GM23248 (cell line): ENCODE measurements around the gene TIAM2. TPM values are rescaled to one million over a fixed set of nuclear protein-coding genes. Genes with fewer than 3 reads are reported as not detected.

ENCODE experiments used
- DNase-seq: peaks from one replicate; pipeline ENCODE4 v3.0.0-alpha.2; 2015
- H2AFZ ChIP-seq: fragments of 200-600 bp; sonication (generic); 2 replicates; pipeline ENCODE4 v1.6.1; 2016; ENCODE audit warnings: antibody characterized with exemption
- H3F3A ChIP-seq: fragments of 200-600 bp; sonication (generic); 2 replicates; pipeline ENCODE4 v1.6.1; 2016; ENCODE audit warnings: mild to moderate bottlenecking, antibody characterized with exemption, mixed run types; ENCODE audit not compliant: insufficient read depth
- H3K27ac ChIP-seq: fragments of 200-600 bp; sonication (generic); 2 replicates; pipeline ENCODE4 v1.5.1; 2016; ENCODE audit warnings: mild to moderate bottlenecking
- H3K27me3 ChIP-seq: fragments of 200-600 bp; sonication (generic); replicated peaks from 2 replicates; pipeline ENCODE4 v1.6.1; 2016; ENCODE audit warnings: mild to moderate bottlenecking; ENCODE audit not compliant: insufficient read depth
- H3K36me3 ChIP-seq: fragments of 200-600 bp; sonication (generic); 2 replicates; pipeline ENCODE4 v1.6.1; 2016; ENCODE audit warnings: low read depth, mild to moderate bottlenecking
- H3K4me1 ChIP-seq: fragments of 200-600 bp; sonication (generic); 2 replicates; pipeline ENCODE4 v1.6.1; 2016; ENCODE audit warnings: mild to moderate bottlenecking; ENCODE audit not compliant: insufficient read depth
- H3K4me2 ChIP-seq: fragments of 200-600 bp; sonication (generic); one replicate; pipeline ENCODE4 v1.6.1; 2016; ENCODE audit warnings: mild to moderate bottlenecking; ENCODE audit not compliant: unreplicated experiment
- H3K4me3 ChIP-seq: fragments of 200-600 bp; sonication (generic); 2 replicates; pipeline ENCODE4 v1.5.1; 2016; ENCODE audit warnings: mild to moderate bottlenecking
- H3K79me2 ChIP-seq: fragments of 200-600 bp; sonication (generic); 2 replicates; pipeline ENCODE4 v1.6.1; 2016; ENCODE audit warnings: mild to moderate bottlenecking; ENCODE audit not compliant: insufficient read depth
- H3K9ac ChIP-seq: fragments of 200-600 bp; sonication (generic); 2 replicates; pipeline ENCODE4 v1.6.1; 2016; ENCODE audit warnings: mild to moderate bottlenecking
- H3K9me2 ChIP-seq: fragments of 200-600 bp; sonication (generic); 2 replicates; pipeline ENCODE4 v1.6.1; 2016; ENCODE audit warnings: mixed run types, mild to moderate bottlenecking, moderate library complexity; ENCODE audit not compliant: insufficient read depth
- H3K9me3 ChIP-seq: fragments of 200-600 bp; sonication (generic); one replicate; pipeline ENCODE4 v1.6.1; 2017; ENCODE audit warnings: low read depth
- H4K20me1 ChIP-seq: fragments of 200-600 bp; sonication (generic); 2 replicates; pipeline ENCODE4 v1.6.0; 2016; ENCODE audit not compliant: insufficient read depth
- EZH2 ChIP-seq: fragments of 200-600 bp; sonication (generic); IDR thresholded peaks from 2 replicates; pipeline ENCODE4 v1.6.1; 2018; ENCODE audit warnings: antibody characterized with exemption, mild to moderate bottlenecking; ENCODE audit not compliant: insufficient read depth, poor library complexity, severe bottlenecking
- EZH2phosphoT487 ChIP-seq: fragments of 200-600 bp; sonication (generic); IDR thresholded peaks from 2 replicates; pipeline ENCODE4 v1.6.1; 2018; ENCODE audit warnings: antibody characterized with exemption, moderate library complexity, mild to moderate bottlenecking, low read depth; ENCODE audit not compliant: insufficient read depth
- WGBS, 2 experiments: methylation state at CpG; one replicate each; pipeline ENCODE4 v1.1.6; 2015 to 2017; ENCODE audit warnings: low lambda C conversion rate in 2 of 2, low coverage in 1 of 2; ENCODE audit errors: missing lambda C conversion rate in 2 of 2; 5-methylcytosine and 5-hydroxymethylcytosine counted together
- in situ Hi-C: fragments of 300-500 bp; cut with MboI; formaldehyde crosslinking; loops from 2 replicates; pipeline ENCODE4 v1.15.0; 2020
- polyA plus RNA-seq: library from polyadenylated mRNA; unstranded; fragments of >200 nt; fragmentation: Nextera tagmentation; extraction: Ambion mirVana; gene quantifications from 2 replicates; pipeline ENCODE4 v1.2.1, GENCODE V29; 2016
- total RNA-seq: library from RNA; depleted of rRNA; stranded (reverse); fragments of >200 nt; shearing (Covaris generic); gene quantifications from 2 replicates; pipeline ENCODE4 v1.2.3, GENCODE V29; 2014

TIAM2 gene
- total and polyA plus RNA-seq, 2 experiments from 2014 or later: 2.4 to 2.6 TPM

DNA sequence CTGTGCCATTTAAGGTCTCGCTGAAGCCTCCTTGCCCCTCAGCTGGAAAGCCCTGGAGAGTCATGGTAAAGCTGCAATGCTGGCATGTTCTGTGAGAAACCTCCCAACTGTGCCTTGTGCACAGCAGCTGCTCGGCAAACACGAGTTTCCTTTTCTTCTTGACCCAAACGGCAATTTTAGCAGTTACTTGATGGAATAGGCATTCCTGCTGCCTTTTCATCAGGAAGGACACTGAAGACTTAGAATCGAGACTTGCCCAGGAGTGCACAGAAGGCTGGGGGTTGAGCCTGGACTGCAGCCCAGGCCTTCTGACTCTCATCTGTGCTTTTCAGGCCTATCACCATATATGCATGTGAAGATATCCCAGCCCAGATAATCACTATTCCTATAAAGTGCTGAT lies 240.0 kb downstream of the TIAM2 start:
- no peaks in the 10 kb centered on the region for H3K4me1 ChIP-seq
- no peaks in the 10 kb centered on the region for H3K36me3 ChIP-seq
- H3F3A ChIP-seq: no peaks in the 10 kb centered on the region
- H3K4me2 ChIP-seq: no peak overlapping the region
- no peaks in the 10 kb centered on the region for H3K79me2 ChIP-seq
- no peak overlapping the region for H3K27ac ChIP-seq
- H3K4me3 ChIP-seq: no peak overlapping the region
- H4K20me1 ChIP-seq: no peaks in the 10 kb centered on the region
- no peak overlapping the region for H3K9ac ChIP-seq
- DNase-seq: no peak
- no peaks in the 10 kb centered on the region for H3K9me2 ChIP-seq
- H2AFZ ChIP-seq: no peak overlapping the region
- WGBS, 2 experiments: 52 to 61% methylated on average over 5 of the region's 5 CpGs
- in situ Hi-C loops: no loop called here
- TF ChIP-seq EZH2 (no peak), EZH2phosphoT487 (no peak)
- H3K27me3 ChIP-seq: no peaks in the 10 kb centered on the region
- no peaks in the 10 kb centered on the region for H3K9me3 ChIP-seq

DNA sequence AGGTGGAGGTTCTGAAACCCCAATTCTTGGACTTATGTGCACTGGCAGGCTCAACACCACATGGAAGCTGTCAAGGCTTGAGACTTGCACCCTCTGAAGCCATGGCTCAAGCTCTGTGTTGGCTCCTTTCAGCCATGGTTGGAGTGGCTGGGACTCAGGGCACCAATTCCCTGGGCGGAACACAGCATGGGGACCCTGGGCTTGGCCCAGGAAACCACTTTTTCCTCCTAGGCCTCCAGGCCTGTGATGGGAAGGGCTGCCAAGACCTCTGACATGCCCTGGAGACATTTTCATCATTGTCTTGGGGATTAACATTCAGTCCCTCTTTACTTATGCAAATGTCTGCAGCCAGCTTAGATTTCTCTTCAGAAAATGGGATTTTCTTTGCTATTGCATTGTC lies 242.5 kb downstream of the TIAM2 start:
- TF ChIP-seq EZH2phosphoT487 (no peak), EZH2 (no peak)
- no peaks in the 10 kb centered on the region for H3F3A ChIP-seq
- WGBS, 2 experiments: 94 to 100% methylated on average over 1 of the region's 1 CpG
- no peak overlapping the region for H3K9ac ChIP-seq
- H3K79me2 ChIP-seq: no peaks in the 10 kb centered on the region
- no peaks in the 10 kb centered on the region for H3K9me3 ChIP-seq
- no peak overlapping the region for H2AFZ ChIP-seq
- no peaks in the 10 kb centered on the region for H3K27me3 ChIP-seq
- no peak for DNase-seq
- no peak overlapping the region for H3K27ac ChIP-seq
- H3K4me2 ChIP-seq: no peak overlapping the region
- no peaks in the 10 kb centered on the region for H3K9me2 ChIP-seq
- no peak overlapping the region for H3K4me3 ChIP-seq
- in situ Hi-C loops: no loop called here
- H3K36me3 ChIP-seq: no peaks in the 10 kb centered on the region
- no peaks in the 10 kb centered on the region for H4K20me1 ChIP-seq
- H3K4me1 ChIP-seq: no peaks in the 10 kb centered on the region

DNA sequence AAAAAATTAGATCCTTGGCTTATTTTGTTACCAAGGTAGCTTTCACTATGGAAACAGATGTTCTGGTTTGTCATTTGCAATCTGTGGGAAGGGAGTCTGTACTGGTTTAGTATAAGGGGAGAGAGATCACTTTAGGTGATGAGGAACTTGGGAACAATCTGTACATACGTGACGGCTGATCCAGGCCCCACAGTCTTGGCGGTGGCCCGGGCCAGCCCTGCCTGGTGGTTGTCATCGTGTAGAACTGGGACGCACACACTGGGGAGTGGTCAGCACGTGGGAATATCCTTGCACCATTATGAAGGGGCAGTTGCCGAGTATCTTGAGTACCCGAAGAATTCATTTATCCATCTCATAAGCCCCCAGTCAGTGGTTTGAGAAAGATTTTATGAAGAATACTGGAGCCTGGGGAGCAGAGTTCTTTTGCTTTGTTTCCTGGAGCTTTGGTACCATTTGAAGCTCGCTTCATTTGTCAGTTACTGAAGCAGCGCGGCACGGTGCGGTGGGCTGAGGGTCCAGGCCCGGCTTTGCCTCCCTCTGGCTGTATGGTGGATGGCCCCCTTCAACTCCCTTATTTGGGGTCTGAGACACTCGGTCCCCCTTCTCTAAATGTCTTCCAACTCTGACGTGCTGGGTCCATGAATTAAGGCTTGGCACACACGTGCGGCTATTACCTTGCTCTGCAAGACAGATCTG lies 245.9 kb downstream of the TIAM2 start:
- no peaks in the 10 kb centered on the region for H3K36me3 ChIP-seq
- H3K27ac ChIP-seq: no peak overlapping the region
- no peak for DNase-seq
- no peak overlapping the region for H2AFZ ChIP-seq
- in situ Hi-C loops: loop anchor here (10.0 kb wide), 1 partner anchor 316 kb away; no protein-coding TSS in a partner anchor
- TF ChIP-seq EZH2phosphoT487 (no peak), EZH2 (no peak)
- WGBS, 2 experiments: 91 to 94% methylated on average over 19 of the region's 19 CpGs
- no peak overlapping the region for H3K4me3 ChIP-seq
- no peaks in the 10 kb centered on the region for H3K4me1 ChIP-seq
- H3K79me2 ChIP-seq: no peaks in the 10 kb centered on the region
- H3K9me2 ChIP-seq: no peaks in the 10 kb centered on the region
- no peaks in the 10 kb centered on the region for H3K27me3 ChIP-seq
- no peak overlapping the region for H3K9ac ChIP-seq
- H3K9me3 ChIP-seq: no peaks in the 10 kb centered on the region
- H3K4me2 ChIP-seq: no peak overlapping the region
- H4K20me1 ChIP-seq: no peaks in the 10 kb centered on the region
- H3F3A ChIP-seq: no peaks in the 10 kb centered on the region

DNA sequence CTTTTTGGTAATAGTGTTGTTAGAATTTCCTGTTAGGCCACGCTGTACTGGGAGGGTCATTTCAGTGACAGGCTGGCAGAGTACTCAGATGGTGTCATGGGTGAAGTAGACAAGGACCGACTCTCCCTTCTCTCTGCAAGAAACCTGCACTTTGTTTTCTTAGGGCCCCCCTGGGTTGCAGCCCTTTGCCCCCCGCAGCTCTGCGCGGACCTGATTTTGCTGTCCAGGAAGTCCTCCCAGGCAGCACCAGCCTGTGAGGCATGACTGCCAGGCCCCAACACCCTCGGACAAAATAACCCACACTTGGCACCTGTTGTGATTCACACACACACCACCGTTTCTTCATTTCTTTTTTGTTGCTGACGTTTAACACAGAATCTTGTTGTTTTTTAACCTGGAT lies 246.9 kb downstream of the TIAM2 start:
- in situ Hi-C loops: loop anchor here (10.0 kb wide), 1 partner anchor 317 kb away; no protein-coding TSS in a partner anchor
- no peak overlapping the region for H2AFZ ChIP-seq
- H3K4me2 ChIP-seq: no peak overlapping the region
- H3K79me2 ChIP-seq: no peaks in the 10 kb centered on the region
- no peaks in the 10 kb centered on the region for H3K4me1 ChIP-seq
- no peak overlapping the region for H3K4me3 ChIP-seq
- H3K36me3 ChIP-seq: no peaks in the 10 kb centered on the region
- TF ChIP-seq EZH2 (no peak), EZH2phosphoT487 (no peak)
- H3K9me3 ChIP-seq: no peaks in the 10 kb centered on the region
- no peaks in the 10 kb centered on the region for H4K20me1 ChIP-seq
- H3F3A ChIP-seq: no peaks in the 10 kb centered on the region
- no peak for DNase-seq
- no peak overlapping the region for H3K27ac ChIP-seq
- H3K9me2 ChIP-seq: no peaks in the 10 kb centered on the region
- H3K9ac ChIP-seq: no peak overlapping the region
- WGBS, 2 experiments: 81 to 87% methylated on average over 8 of the region's 8 CpGs
- no peaks in the 10 kb centered on the region for H3K27me3 ChIP-seq

DNA sequence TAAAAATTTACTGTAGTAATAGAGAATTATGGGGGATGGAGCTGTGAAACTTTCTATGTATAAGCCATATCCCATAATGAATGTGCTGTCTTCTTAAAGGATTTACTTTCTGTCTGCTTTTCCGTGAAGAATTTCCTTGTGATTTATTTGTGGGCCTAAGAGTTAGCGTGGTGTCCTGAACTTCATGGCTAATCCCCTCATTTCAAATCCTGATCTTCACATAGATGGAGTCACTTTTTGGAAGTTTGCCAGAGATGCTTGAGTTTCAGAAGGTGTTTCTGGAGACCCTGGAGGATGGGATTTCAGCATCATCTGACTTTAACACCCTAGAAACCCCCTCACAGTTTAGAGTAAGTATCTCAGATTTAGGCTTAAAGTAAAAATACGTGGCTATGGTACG lies 249.3 kb downstream of the TIAM2 start:
- 79 to 82% methylated on average over 4 of the region's 4 CpGs for WGBS, 2 experiments
- in situ Hi-C loops: loop anchor here (10.0 kb wide), 1 partner anchor 320 kb away; no protein-coding TSS in a partner anchor
- Histone ChIP-seq H3K9me3 (no peaks in the 10 kb centered on the region), H3K36me3 (no peaks in the 10 kb centered on the region), H3K27me3 (no peaks in the 10 kb centered on the region), H3F3A (no peaks in the 10 kb centered on the region), H3K9ac (no peak overlapping the region), H3K4me1 (no peaks in the 10 kb centered on the region), H3K79me2 (no peaks in the 10 kb centered on the region), H3K27ac (no peak overlapping the region), H2AFZ (no peak overlapping the region), H3K9me2 (no peaks in the 10 kb centered on the region), H3K4me2 (no peak overlapping the region), H3K4me3 (no peak overlapping the region), H4K20me1 (no peaks in the 10 kb centered on the region)
- no peak for DNase-seq
- TF ChIP-seq EZH2 (no peak), EZH2phosphoT487 (no peak)
